ENCODE results near the gene HPN.
A peak's percentile ranks its signal among the peaks of the same experiment; 100 is the strongest.

Gene HPN

GRCh38 chr19:35084509-35084762 is 42.9 kb downstream of the HPN start:
- Histone ChIP-seq H4K20me1 (ENCODE audit: control insufficient read depth, insufficient read depth, low read depth, low read length) (no peaks in the 10 kb centered on the region), H3K27me3 (ENCODE audit: control insufficient read depth, low read length) (no peaks in the 10 kb centered on the region), H3F3A (ENCODE audit: control insufficient read depth, insufficient read depth) (peaks cover 13% of the 10 kb centered on the region), H3K36me3 (ENCODE audit: control insufficient read depth, low read length) (peaks cover 4% of the 10 kb centered on the region), H3K4me1 (ENCODE audit: control insufficient read depth, low read length) (peaks cover 81% of the 10 kb centered on the region), H3K9me2 (replicated peaks; ENCODE audit: control insufficient read depth, low read length) (no peaks in the 10 kb centered on the region), H3K4me3 (ENCODE audit: low read length) (peak overlapping the region; percentile 67), H3K79me2 (ENCODE audit: control insufficient read depth, low read length) (no peaks in the 10 kb centered on the region), H3K9me3 (ENCODE audit: control insufficient read depth, insufficient read depth, low read length) (no peaks in the 10 kb centered on the region), H3K4me2 (ENCODE audit: low read length) (peak overlapping the region; percentile 95), H3K27ac (ENCODE audit: low read depth, low read length) (peak overlapping the region; percentile 100)
- TF ChIP-seq CTCF (IDR thresholded peaks at IDR 0.05; ENCODE audit: low read depth, low read length, poor library complexity, severe bottlenecking): no peak
- TF ChIP-seq EZH2phosphoT487 (IDR thresholded peaks at IDR 0.05; ENCODE audit: borderline replicate concordance, low read length): no peak

- Histone ChIP-seq H3K36me3 (ENCODE audit: control insufficient read depth, low read length) (peaks cover 4% of the 10 kb centered on the region), H3K9me2 (replicated peaks; ENCODE audit: control insufficient read depth, low read length) (no peaks in the 10 kb centered on the region), H3K27me3 (ENCODE audit: control insufficient read depth, low read length) (no peaks in the 10 kb centered on the region), H3K4me1 (ENCODE audit: control insufficient read depth, low read length) (peaks cover 90% of the 10 kb centered on the region), H3K9me3 (ENCODE audit: control insufficient read depth, insufficient read depth, low read length) (no peaks in the 10 kb centered on the region), H3F3A (ENCODE audit: control insufficient read depth, insufficient read depth) (peaks cover 13% of the 10 kb centered on the region), H3K4me3 (ENCODE audit: low read length) (peak overlapping the region; percentile 67), H3K27ac (ENCODE audit: low read depth, low read length) (peak overlapping the region; percentile 100), H4K20me1 (ENCODE audit: control insufficient read depth, insufficient read depth, low read depth, low read length) (no peaks in the 10 kb centered on the region), H3K79me2 (ENCODE audit: control insufficient read depth, low read length) (no peaks in the 10 kb centered on the region), H3K4me2 (ENCODE audit: low read length) (peak overlapping the region; percentile 95)
- TF ChIP-seq EZH2phosphoT487 (IDR thresholded peaks at IDR 0.05; ENCODE audit: borderline replicate concordance, low read length): no peak
Observed at GRCh38 chr19:35085947-35086346, 44.4 kb downstream of the HPN start.

- Histone ChIP-seq H3K79me2 (ENCODE audit: control insufficient read depth, low read length) (no peaks in the 10 kb centered on the region), H3K4me3 (ENCODE audit: low read length) (peak overlapping the region; percentile 67), H3K4me1 (ENCODE audit: control insufficient read depth, low read length) (peaks cover 89% of the 10 kb centered on the region), H3K27ac (ENCODE audit: low read depth, low read length) (peak overlapping the region; percentile 100), H3K9me2 (replicated peaks; ENCODE audit: control insufficient read depth, low read length) (no peaks in the 10 kb centered on the region), H3K36me3 (ENCODE audit: control insufficient read depth, low read length) (peaks cover 4% of the 10 kb centered on the region), H3K4me2 (ENCODE audit: low read length) (peak overlapping the region; percentile 95), H3K27me3 (ENCODE audit: control insufficient read depth, low read length) (no peaks in the 10 kb centered on the region), H3F3A (ENCODE audit: control insufficient read depth, insufficient read depth) (peaks cover 13% of the 10 kb centered on the region), H3K9me3 (ENCODE audit: control insufficient read depth, insufficient read depth, low read length) (no peaks in the 10 kb centered on the region), H4K20me1 (ENCODE audit: control insufficient read depth, insufficient read depth, low read depth, low read length) (no peaks in the 10 kb centered on the region)
- TF ChIP-seq CTCF (IDR thresholded peaks at IDR 0.05; ENCODE audit: low read depth, low read length, poor library complexity, severe bottlenecking): no peak
- TF ChIP-seq EZH2phosphoT487 (IDR thresholded peaks at IDR 0.05; ENCODE audit: borderline replicate concordance, low read length): no peak
Observed at GRCh38 chr19:35086455-35086854, 44.9 kb downstream of the HPN start.

GRCh38 chr19:35087393-35087792 is 45.9 kb downstream of the HPN start:
- Histone ChIP-seq H3K4me3 (ENCODE audit: low read length) (no peak overlapping the region), H4K20me1 (ENCODE audit: control insufficient read depth, insufficient read depth, low read depth, low read length) (no peaks in the 10 kb centered on the region), H3K4me1 (ENCODE audit: control insufficient read depth, low read length) (peaks cover 82% of the 10 kb centered on the region), H3K9me3 (ENCODE audit: control insufficient read depth, insufficient read depth, low read length) (no peaks in the 10 kb centered on the region), H3K27me3 (ENCODE audit: control insufficient read depth, low read length) (no peaks in the 10 kb centered on the region), H3K4me2 (ENCODE audit: low read length) (peak overlapping the region; percentile 95), H3K36me3 (ENCODE audit: control insufficient read depth, low read length) (peaks cover 4% of the 10 kb centered on the region), H3K9me2 (replicated peaks; ENCODE audit: control insufficient read depth, low read length) (no peaks in the 10 kb centered on the region), H3F3A (ENCODE audit: control insufficient read depth, insufficient read depth) (peaks cover 13% of the 10 kb centered on the region), H3K27ac (ENCODE audit: low read depth, low read length) (peak overlapping the region; percentile 100), H3K79me2 (ENCODE audit: control insufficient read depth, low read length) (no peaks in the 10 kb centered on the region)
- no peak for TF ChIP-seq CTCF (IDR thresholded peaks at IDR 0.05; ENCODE audit: low read depth, low read length, poor library complexity, severe bottlenecking)
- TF ChIP-seq EZH2phosphoT487 (IDR thresholded peaks at IDR 0.05; ENCODE audit: borderline replicate concordance, low read length): no peak

All from DOHH2 (cell line).